ENCODE measurements around the gene SAGE1. TPM values are rescaled to one million over a fixed set of nuclear protein-coding genes. Genes with fewer than 3 reads are reported as not detected.

The SAGE1 gene
- total RNA-seq, 3 donors from 2014 or later = not detected

DNA sequence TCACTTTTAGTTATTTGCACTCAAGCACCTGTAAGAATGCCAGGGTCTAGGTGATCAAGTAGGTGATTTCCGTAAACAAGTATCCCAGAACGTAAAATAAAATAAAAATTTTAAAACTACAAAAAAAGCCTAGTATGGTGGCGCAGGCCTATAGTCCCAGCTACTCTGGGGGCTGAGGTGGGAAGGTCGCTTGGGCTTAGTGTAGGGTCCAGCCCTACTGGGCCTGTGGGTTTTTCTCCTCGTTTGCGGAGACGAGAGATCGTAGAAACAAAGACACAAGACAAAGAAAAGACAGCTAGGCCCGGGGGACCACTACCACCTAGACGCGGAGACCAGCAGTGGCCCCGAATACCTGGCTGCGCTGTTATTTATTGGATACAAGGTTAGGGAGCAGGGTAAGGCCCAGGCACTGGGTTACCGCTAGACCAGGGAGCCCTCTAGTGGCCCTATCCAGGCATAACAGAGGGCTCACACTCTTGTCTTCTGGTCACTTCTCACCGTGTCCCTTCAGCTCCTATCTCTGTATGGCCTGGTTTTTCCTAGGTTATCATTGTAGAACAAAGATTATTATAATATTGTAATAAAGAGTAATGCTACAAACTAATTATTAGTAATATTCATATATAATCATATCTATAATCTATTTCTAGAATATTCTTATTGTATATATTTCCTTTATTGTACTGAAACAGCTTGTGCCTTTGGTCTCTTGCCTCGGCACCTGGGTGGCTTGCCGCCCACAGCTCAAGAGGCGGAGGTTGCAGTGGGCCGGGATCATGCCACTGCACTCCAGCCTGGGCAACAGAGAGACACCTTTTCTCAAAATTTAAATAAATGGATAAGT lies 38.4 kb downstream of the SAGE1 start:
- no peaks in the 10 kb centered on the region for H3K9me3 Mint-ChIP-seq
- peak in 1 of 2 donors; percentile 58 for ATAC-seq
- no peaks in the 10 kb centered on the region for H3K4me1 Mint-ChIP-seq (ENCODE audit: low read depth)
- H3K4me3 Mint-ChIP-seq = no peak overlapping the region
- no peaks in the 10 kb centered on the region for H3K36me3 Mint-ChIP-seq (ENCODE audit: insufficient read depth)
- peak; percentile 31 for DNase-seq
- no peaks in the 10 kb centered on the region for H3K27me3 Mint-ChIP-seq (ENCODE audit: low read depth)

DNA sequence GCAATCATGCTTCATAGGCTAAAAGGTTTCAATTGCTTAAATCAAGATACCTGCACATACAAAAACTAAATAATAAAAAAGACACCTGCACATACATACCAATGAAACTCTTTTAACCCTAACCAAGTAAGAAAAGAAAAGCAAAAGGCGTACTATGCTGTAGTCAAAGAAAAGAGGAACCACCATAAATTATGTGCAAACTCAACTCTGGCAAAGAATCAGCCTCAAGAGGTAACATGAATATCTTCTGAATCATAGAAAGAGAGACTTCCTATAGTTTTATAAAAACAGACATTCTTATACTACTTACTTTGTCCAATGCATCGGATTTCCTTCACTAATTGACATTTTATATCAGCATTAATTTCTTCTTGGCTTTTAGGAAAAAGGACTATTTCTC lies 51.0 kb downstream of the SAGE1 start:
- no peak for ATAC-seq
- no peak for DNase-seq
- no peak overlapping the region for H3K4me3 Mint-ChIP-seq
- H3K27me3 Mint-ChIP-seq (ENCODE audit: low read depth) = no peaks in the 10 kb centered on the region
- no peaks in the 10 kb centered on the region for H3K9me3 Mint-ChIP-seq
- H3K36me3 Mint-ChIP-seq (ENCODE audit: insufficient read depth) = peaks cover 6% of the 10 kb centered on the region
- H3K4me1 Mint-ChIP-seq (ENCODE audit: low read depth) = no peaks in the 10 kb centered on the region

GRCh38 chrX:135951291-135951690 lies 57.8 kb downstream of the SAGE1 start:
- Mint-ChIP-seq H3K9me3 (no peaks in the 10 kb centered on the region), H3K36me3 (ENCODE audit: insufficient read depth) (no peaks in the 10 kb centered on the region), H3K4me1 (ENCODE audit: low read depth) (no peaks in the 10 kb centered on the region)

More at GRCh38 chrX:135951291-135951690, 57.8 kb downstream of the SAGE1 start:
- H3K27me3 Mint-ChIP-seq (ENCODE audit: low read depth) = no peaks in the 10 kb centered on the region
- no peak for DNase-seq
- H3K4me3 Mint-ChIP-seq = no peak overlapping the region
- no peak for ATAC-seq

Other genes starting within 250 kb of the SAGE1 start
- gene CT45A1, start 180.1 kb upstream of the SAGE1 start, total RNA-seq = not detected
- gene CT45A3, start 125.5 kb upstream of the SAGE1 start, total RNA-seq = not detected
- gene CT45A5, start 108.2 kb upstream of the SAGE1 start, total RNA-seq = not detected
- not detected for gene CT45A6, start 90.9 kb upstream of the SAGE1 start, total RNA-seq
- not detected for gene CT45A2, start 73.7 kb upstream of the SAGE1 start, total RNA-seq
- not detected for gene CT45A7, start 56.4 kb upstream of the SAGE1 start, total RNA-seq
- not detected for gene CT45A8, start 39.2 kb upstream of the SAGE1 start, total RNA-seq
- gene CT45A9, start 21.9 kb upstream of the SAGE1 start, total RNA-seq = not detected
- not detected for gene CT45A10, start 272 bp upstream of the SAGE1 start, total RNA-seq
- 10 to 100 TPM; 25.6 to 29.0 (median 25.8) TPM for gene MMGT1, start 80.3 kb downstream of the SAGE1 start, total RNA-seq
- gene SLC9A6, start 91.7 kb downstream of the SAGE1 start, total RNA-seq = 10 to 100 TPM; 11.4 to 13.7 (median 12.2) TPM

Data from activated T-cell treated with anti-CD3 and anti-CD28 coated beads, Interleukin-2, amount 50 U/mL, for 4 hours (primary cell).